Fibroblast of skin of abdomen (primary cell): ENCODE data around the gene TIMM21.
A peak's percentile ranks its signal among the peaks of the same experiment; 100 is the strongest.

ENCODE experiments used
- DNase-seq: peaks from one replicate; pipeline ENCODE4 v3.0.0-alpha.2; 2013

The TIMM21 gene

GRCh38 chr18:74196220-74197119 lies 48.1 kb downstream of the TIMM21 start:
- DNase-seq: peak; percentile 53

DNA sequence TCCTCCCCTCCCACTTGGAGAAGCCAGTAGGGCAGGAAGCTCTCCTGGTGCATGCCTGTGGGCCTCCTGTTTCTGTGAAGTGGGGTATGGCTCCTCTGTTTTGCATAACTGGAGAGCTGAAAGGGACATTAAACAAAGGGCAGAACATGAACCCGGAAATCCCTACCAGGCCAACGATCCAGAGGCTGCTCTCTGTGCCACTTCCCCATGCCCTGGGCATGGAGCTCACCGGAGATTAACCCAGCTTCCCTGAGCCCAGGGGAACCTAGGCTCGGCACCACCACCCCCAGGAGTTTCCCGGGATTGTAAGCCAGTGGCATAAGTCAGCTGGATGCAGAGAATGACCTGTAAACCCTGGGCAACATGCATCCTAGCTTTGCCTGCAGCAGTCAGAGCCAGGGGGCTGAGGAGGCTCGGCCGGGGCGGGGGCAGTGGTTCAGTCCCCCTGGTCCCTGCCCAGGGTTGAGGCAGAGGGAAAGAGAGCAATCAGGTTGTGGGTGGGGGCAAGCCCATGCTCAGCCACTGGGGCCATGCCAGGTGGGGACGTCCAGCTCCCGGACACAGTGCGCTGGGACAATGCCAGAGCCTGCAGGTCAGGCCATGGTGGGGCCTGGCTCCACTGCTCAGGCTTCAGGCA lies 49.5 kb downstream of the TIMM21 start:
- DNase-seq: no peak

DNA sequence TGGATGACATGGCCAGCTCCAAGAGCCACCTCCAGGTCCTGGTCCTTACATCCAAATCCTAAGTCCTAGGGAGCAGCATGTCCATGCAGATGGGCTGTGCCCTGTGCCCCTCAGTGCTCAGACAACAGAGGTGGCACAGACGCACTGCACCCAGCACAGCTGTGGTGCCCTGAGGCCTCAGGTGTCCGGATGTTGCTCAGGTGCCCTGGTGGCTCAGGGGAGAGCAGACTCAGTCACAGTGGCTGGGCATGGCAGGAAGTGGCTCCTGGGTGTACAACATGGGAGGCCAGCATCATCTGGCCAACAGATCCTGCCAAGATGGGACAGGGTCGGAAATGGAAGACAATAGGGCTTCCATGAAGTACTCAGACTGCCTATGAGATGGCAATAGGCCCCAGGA lies 50.1 kb downstream of the TIMM21 start:
- no peak for DNase-seq

GRCh38 chr18:74200780-74201179 lies 52.5 kb downstream of the TIMM21 start:
- DNase-seq: no peak

DNA sequence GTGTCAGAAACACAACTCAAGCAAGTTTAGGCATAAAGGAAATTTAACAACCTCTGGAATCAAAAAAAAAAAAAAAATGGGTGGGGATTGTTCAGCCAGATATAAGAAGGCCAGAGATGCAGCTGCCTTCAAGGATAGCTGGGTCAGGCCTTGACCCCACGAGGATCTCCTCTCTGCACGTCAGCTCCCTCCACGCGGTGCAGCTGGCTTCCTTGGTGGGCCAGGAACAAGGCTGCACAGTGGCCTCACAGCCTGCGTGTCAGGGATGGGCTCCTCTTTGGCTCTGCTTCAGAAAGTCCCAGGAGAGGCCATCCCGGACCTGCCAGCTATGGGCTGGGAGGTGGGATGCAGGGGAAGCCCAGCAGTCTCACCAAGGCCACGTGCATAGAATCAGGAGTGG lies 55.5 kb downstream of the TIMM21 start:
- DNase-seq: no peak

GRCh38 chr18:74204526-74205152 lies 56.3 kb downstream of the TIMM21 start:
- peak; percentile 28 for DNase-seq
